Activated gamma-delta T cell treated with Interleukin-2 at 50 U/mL for 16 hours (primary cell): Measurements from ENCODE around the gene NAV3.
"Not testable (repeated sequence)": the region's sequence is repeated elsewhere in the genome, so short reads cannot be mapped to it uniquely, and the experiment has no call there.

Source experiments
- DNase-seq: peaks from one replicate; pipeline ENCODE4 v3.0.0-alpha.2; 2020

The NAV3 gene

DNA sequence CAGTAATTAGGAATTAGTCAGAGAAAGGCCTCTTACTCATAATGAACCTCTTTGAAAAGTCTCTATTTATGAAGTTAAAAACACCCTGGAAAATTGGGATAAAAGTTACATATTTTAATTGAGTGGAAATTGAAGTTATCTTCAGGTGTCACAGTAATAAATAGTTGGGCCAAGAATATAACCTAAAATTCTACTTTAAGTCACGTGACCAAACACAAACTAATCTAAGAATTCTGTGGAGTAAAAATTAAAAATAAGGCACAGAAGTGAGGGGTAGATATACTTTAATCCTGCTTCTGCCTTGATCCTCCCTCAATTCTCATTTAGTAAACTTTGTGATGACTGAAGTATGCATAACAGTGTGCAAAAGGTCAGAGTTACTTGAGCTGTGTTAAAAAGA, 226.4 kb downstream of the NAV3 start:
- DNase-seq: no peak

DNA sequence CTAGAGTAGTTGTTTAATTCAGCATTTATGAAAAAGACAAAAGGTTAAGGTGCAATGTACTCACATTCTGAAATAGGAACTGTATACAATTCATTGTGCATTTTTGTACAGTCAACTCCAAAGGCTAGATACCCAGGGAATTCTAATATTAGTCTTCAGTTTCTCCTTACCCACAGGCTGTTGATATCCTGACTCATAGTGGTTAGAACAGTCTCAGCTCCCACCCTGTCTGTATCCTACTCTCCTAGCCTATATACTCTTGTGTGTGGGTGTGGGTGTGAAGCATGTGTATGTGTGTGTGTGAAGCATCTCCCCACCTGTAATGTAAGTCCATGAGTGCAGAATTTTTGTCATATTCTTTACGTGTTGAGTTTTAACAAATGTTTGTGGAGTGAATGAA, 229.5 kb downstream of the NAV3 start:
- DNase-seq: no peak

DNA sequence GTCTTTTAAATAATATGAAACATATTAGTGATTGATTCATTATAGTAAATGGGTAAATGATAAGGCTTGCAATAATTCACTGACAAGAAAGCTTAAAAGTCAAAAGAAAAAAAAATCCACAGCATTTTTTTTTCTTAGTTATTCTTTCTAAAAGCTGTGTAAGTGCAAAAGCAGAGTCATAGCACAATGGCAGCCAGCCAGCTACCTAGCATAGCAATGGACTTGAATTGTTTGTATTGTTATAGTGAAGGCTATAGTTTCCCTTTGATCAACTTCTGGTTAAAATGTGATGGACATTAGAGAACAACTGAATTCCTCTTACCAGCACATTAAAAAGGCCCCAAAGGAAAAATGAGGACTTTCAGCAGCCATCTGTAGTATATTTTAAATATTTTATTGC, 232.1 kb downstream of the NAV3 start:
- no peak for DNase-seq

DNA sequence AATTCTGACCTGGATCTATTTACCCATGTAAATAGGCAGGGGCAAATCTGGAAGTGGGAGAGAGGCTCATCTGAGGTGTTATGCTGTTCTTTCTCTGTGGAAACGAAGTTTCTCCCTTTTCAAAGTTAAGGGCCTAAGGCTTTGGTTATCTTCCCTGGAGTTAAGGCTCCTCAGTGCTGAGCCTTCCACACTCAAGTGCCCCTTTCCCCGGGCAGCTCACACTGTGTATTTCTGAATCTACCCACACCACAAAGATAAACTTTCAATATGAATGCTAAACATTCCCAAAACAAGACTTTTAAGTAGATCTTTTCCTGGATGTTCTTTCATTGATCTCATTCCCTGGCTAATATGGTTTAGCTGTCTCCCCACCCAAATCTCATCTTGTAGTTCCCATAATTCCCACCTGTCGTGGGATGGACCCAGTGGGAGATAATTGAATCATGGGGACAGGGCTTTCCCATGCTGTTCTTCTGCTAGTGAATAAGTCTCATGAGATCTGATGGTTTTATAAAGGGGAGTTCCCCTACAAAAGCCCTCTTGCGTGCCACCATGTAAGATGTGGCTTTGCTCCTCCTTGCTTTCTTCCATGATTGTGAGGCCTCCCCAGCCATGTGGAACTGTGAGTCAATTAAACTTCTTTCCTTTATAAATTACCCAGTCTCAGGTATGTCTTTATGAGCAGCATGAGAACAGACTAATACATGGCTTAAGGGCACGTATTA, 251.1 kb downstream of the NAV3 start:
- DNase-seq: no peak

DNA sequence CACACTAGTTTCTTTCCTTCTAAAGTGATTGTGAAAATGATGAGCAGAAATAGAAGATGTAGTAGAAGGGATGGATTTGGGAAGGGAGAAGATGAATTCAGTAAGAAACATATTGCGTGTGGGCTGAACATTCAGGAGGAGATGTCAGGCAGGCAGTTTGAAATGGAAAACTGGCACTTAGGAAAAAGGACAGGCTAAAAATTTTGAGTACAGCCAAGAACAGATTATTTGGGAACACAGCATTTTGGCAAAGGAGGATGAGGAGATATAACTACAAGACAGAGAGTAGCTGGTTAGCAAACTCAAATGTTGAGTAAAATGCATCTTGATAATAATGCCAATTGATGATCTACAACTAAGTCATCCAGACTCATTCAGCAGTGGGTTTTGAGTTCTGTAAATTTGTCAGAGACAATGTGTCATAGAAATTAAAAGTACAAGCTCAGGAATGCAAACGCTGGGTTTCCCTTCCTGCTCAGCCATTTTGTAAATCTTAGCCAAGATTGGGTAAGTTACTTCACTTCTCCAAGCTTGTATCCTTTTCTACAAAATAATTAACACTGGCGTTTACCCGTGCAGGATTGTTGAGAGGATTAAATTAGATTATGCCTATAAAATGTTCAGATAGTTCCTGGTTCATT, 255.0 kb downstream of the NAV3 start:
- DNase-seq: no peak

DNA sequence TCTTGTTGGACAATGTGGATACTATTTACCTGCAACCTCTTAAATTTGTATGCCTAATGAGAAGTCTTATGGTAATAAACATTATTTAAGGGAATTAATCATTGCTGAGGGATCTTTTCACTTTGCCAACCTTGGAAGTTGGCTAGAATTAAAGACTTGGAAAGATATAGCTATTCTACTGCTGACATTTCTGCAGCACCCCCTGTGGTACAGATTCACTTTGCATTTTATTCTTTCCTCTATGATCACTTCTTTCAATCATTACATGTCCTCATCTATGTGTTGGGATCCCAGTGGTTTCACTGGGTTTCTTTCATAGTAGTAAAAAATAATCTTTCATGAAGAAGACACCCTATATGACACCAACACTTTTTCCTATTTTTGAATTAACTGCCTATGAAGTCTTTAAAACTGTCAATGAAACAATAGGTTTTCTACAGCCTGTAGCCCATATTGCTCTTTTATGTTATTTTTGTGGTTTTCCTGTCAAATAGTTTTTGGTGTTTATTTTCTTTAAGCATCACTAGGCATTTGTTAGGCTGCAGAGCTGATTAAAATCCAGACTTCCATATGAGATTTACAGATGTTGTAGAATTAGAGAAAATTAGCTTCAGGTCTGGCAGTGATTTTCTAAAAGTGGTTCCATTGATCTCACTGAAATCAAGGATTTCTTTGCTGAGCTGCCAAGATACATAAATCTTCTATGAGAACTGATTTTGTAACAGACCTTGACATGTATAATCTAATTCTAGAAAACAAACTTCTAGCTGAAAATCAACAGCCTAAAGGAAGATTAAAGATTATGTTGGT, 256.1 kb downstream of the NAV3 start:
- DNase-seq: no peak

DNA sequence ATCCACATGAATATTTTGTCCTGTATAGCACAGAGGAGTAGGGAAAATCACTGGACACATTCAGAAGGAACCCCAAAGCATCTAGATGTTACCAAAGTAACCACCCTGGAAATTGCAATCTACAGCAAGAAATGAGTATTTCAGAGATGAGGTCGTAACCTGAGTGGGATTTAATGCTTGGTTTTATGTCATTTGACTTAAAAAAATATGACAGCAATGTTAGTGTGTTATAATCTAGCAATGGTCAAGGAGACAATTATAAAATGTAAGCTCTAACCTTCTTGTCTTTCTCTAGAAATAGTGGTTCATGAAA, 256.6 kb downstream of the NAV3 start:
- DNase-seq: no peak

DNA sequence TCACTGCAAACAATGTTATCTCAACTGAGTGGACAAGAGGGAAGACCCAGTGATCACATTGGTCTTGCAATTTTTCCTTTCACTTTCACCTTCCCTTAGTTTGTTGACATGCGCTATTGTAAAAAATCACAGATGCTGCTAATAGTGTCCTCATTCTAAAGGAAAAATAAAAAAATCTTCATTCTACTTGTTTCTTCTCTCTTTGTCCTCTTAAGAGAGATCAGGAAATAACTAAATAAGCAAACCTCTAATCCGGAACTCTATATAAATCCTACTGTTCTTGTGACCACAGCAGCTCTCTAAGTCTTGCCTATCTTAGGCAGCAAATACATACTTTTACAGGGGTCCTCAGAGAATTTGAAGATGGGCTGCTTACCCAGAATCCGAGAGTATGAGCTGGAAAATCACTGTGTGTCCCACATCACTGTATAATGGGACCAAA, 257.7 kb downstream of the NAV3 start:
- no peak for DNase-seq

DNA sequence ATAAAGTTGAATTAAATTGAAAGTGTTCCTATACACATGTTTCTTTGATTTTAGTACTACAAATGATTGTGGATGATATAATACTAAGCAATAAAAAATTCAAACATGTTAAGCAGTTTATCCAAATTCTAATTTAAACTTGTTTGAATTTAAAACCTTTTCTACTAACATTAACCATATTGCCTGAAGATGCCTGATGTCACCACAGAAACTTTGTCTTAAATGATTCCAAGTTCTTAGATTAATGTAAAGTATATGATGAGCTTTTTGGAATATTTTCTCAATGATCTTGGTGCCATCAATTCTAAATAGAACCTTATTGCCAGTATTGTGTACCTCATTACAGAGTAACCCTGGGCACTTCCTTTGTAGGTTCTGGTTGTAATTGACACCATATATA, 259.6 kb downstream of the NAV3 start:
- no peak for DNase-seq

DNA sequence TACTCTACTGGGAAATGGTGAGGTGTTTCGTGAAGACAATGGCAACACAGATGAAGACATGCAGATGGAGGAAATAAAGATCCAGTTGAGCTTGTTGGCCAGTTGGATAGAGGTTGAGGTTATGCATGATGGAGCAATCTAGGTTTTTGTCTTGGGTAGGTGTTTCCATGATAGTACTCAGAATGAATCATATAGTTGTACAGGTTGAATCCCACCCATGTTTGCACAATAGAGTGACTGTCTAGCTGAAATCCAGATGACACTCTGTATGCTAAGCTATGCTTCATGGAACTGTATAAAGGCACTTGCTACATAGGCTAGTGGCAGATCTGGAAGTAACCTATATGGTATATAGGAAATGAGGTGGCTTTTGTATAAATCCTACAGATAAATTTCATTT, 264.9 kb downstream of the NAV3 start:
- DNase-seq: no peak

DNA sequence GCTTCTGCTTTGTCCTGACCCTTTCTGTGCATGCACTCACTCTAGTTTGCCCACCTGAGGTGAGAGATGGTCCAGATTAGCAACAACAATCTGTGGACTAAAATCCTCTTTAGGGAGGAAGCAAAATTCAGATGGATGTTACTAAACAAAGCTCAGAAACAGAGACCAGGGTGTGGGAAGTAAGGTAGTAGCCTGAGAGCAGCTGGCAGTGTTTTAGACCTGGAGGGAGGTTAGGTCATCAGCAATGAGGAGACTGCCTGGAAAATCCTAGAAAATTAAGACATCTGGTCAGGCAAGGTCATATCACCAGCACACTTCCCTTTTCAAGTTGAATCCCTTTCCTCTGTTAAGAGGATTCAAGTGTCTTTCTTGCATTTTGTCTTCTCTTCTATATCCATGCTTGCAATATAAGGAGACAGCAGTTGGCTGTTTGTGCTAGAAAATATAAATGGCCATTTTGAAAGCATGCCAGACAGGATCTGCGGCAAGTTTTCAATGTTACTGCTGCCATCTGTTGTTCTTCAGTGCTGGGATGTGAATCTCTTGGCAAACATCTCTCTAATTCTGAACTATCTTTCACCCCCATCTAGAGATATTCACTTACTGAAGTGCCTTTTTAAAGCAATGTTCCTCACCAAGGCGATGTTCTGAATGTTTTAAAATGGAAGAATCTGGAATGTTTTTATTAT, 266.4 kb downstream of the NAV3 start:
- no peak for DNase-seq

DNA sequence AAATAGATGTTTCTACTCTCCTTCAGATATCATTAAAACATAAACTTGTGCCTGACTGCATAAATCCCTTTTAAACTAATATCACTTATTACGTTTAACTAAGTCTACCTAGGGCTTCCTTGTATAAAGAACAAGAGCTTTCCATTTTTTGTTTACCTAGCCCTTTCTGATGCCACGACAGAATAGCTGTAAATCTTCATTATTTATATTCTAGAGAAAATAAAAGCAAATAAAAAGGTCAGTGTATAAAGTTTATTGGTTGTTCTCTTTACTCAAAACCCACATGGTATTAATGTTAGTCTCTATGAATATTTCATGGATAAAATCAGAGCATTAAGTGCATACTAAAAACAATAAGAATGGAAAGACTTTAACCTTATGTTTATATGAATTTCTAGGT, 269.1 kb downstream of the NAV3 start:
- DNase-seq: no peak

DNA sequence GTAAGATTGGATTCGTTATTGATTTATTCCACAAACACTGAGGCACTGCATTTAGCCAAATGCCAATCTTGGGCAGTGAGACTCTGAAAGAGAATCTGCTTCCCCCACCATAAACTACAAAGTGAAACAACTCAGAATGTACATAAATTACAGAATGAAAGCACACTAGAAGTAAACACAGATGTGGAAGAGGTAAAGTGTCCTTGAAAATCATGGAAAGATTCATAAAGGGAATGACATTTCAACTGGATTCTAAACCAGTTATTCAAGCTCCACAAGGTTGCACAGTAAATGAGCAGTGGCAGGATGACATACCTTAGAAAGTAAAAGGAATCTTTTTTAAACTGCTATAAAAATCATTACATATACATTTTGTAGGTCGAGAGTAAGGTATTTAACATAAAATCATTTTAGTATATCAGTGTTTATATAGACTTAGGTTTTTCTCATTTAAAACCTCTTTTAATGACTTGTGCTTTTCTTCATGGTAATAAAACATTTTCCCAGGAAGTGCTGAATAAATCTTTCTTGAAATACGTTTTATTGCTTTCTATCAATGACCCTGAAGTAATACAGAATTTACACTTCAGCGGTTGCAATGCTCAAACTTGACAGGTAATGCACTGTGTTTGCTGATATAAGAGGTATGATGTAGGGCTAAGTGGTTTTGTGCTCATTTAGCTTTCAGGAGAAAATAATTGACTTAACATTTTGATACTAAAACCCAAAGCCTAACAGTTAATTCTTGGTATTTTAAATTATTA, 270.6 kb downstream of the NAV3 start:
- no peak for DNase-seq

DNA sequence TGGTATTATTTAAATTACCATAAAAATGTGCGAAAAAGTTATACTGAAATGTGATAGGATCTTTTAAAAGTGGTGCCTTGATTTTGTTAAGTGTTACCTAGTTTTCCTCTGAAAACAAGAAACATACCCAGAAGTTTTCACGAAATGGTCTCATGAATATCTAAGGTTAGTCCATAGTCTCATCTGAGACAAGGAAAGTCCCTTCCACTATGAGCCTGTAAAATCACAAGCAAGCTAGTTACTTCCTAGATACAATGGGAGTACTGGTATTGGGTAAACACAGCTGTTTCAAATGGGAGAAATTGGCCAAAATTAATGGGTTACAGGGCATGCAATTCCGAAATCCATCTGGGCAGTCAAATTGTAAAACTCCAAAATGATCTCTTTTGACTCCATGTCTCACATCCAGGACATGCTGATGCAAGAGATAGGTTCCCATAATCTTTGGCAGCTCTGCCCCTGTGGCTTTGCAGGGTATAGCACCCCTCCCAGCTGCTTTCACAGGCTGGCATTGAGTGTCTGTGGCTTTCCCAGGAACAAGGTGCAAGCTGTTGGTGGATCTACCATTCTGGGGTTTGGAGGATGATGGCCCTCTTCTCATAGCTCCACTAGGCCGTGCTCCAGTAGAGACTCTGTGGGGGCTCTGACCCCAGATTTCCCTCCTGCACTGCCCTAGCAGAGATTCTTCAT, 271.4 kb downstream of the NAV3 start:
- DNase-seq: no peak

DNA sequence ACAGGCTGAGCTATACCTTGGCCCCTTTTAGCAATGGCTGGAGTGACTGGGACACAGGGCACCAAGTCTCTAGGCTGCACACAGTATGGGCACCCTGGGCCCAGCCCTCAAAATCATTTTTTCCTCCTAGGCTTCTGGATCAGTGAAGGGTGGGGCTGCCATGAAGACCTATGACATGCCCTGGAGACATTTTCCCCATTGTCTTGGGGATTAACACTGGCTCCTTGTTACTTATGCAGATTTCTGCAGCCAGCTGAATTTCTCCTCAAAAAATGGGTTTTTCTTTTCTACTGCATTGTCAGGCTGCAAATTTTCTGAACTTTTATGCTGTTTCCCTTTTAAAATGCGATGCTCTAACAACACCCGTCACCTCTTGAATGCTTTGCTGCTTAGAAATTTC, 272.1 kb downstream of the NAV3 start:
- DNase-seq: not testable (repeated sequence)

DNA sequence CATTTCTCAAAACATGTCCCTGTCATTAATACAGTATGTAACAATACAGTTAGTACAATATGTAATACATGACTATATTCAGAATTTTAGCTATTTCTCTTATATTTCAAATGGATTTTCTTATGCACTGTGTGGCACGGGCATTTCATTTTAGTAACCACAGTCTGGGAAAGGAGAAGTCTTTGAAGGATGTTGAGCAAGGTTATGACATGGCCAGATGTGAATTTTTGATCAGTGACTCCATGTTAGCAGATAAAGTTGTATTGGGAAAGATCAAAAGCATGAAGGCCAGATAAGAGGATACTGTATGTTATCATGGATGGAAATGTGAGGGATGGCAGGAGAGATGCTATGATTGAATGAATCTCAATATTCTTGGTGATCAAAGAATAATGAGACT, 285.2 kb downstream of the NAV3 start:
- DNase-seq: no peak

DNA sequence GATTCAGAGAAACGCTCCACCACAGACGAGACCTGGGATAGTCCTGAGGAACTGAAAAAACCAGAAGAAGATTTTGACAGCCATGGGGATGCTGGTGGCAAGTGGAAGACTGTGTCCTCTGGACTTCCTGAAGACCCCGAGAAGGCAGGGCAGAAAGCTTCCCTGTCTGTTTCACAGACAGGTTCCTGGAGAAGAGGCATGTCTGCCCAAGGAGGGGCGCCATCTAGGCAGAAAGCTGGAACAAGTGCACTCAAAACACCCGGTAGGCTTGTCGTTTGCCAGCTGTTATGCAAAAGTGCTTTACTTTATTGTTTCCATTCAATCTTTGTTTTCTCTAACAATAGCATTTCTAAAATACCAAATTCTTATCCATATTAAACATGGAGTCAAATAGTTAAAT, 287.3 kb downstream of the NAV3 start:
- DNase-seq: no peak

DNA sequence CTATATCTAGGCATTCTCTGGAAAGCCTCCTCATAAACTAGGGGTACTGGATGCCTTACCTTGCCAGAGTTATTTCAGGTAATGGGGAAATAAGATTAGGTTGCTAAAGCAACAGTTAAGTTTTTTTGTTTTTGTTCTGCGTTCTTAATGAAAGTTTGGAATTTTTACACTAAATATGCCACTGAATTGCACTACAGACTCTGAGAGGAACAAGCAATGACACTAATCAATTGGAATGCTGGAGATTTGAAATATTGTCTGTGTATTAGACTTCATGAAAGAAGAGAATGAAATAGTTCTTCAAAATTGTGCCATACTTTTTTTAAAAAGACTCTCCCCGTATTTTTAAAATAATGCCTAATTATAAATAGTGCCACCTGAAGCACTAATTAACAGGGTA, 287.8 kb downstream of the NAV3 start:
- no peak for DNase-seq

DNA sequence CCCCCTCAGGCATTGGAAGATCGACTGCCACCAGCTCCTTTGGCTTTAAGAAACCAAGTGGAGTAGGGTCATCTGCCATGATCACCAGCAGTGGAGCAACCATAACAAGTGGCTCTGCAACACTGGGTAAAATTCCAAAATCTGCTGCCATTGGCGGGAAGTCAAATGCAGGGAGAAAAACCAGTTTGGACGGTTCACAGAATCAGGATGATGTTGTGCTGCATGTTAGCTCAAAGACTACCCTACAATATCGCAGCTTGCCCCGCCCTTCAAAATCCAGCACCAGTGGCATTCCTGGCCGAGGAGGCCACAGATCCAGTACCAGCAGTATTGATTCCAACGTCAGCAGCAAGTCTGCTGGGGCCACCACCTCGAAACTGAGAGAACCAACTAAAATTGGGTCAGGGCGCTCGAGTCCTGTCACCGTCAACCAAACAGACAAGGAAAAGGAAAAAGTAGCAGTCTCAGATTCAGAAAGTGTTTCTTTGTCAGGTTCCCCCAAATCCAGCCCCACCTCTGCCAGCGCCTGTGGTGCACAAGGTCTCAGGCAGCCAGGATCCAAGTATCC, 288.7 kb downstream of the NAV3 start:
- DNase-seq: no peak

DNA sequence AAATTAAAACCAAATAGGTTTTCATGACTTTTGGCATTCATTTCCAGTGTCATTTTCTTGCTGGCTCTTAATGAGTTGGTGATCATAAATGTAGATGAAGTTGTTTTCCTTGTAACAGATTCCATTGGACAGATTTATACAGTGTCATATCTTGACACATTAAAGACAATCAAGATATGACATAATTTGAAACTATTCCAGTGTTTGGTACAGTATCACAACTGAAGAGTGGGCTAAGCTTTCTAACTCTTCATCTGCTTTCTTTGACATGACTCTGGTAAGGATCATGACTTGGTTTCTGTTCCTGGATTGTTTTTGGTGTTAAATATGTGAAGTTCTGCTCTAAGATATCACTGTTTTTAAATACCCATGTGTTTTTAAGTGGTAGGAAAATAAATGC, 289.6 kb downstream of the NAV3 start:
- DNase-seq: no peak

DNA sequence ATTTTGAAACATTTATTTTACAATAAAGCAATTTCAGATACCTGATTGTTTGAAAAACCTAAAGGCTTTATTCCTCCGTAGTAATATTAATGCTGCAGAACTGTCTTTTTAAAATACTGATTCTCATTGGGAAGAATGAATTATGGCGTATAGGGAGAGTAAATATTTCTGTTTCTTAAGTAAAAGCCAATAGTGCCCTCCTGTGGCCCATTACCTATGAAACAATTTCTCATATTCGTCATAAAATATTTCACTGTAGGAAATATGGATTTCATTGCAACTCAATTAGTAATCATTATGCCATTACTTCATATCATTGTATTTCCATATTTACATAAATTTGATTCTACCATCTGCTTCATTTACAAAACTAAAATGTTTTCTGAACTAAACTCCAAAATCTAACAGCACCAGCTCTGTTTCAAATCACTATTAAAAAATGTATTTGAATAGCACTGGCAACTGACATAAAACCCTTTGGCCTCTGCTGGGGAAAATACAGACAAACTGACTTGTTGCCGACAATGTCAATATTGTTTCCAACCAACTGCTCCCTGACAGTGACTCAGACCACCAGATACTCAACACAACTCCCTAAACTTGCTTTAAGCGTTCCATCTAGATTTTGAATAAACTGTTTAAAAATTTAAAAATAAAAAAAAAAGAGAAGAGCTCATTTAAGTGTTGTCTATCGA, 290.3 kb downstream of the NAV3 start:
- DNase-seq: no peak
